GM20000 (cell line): Measurements from ENCODE around the gene POU2F3.

Experiments
- DNase-seq: peaks from one replicate; pipeline ENCODE4 v3.0.0; 2012; ENCODE audit warnings: low spot score
- CTCF ChIP-seq: IDR thresholded peaks from 2 replicates; pipeline ENCODE4 v1.5.1; 2012; ENCODE audit warnings: mild to moderate bottlenecking, control low read depth; ENCODE audit errors: extremely low read depth, missing control alignments

The POU2F3 gene

GRCh38 chr11:120342678-120343077 is 102.7 kb downstream of the POU2F3 start:
- DNase-seq = no peak
- TF ChIP-seq CTCF = no peak

GRCh38 chr11:120343429-120343828 is 103.5 kb downstream of the POU2F3 start:
- TF ChIP-seq CTCF = no peak
- peak; percentile 75 for DNase-seq

- no peak for TF ChIP-seq CTCF
- peak; percentile 57 for DNase-seq
Measured at GRCh38 chr11:120344302-120345004, 104.5 kb downstream of the POU2F3 start.

GRCh38 chr11:120346233-120346632 is 106.3 kb downstream of the POU2F3 start:
- no peak for TF ChIP-seq CTCF
- no peak for DNase-seq

- DNase-seq = no peak
- TF ChIP-seq CTCF = no peak
Measured at GRCh38 chr11:120350637-120351036, 110.7 kb downstream of the POU2F3 start.

GRCh38 chr11:120352405-120352804 is 112.5 kb downstream of the POU2F3 start:
- no peak for TF ChIP-seq CTCF
- DNase-seq = no peak

GRCh38 chr11:120354068-120354467 is 114.1 kb downstream of the POU2F3 start:
- no peak for DNase-seq
- no peak for TF ChIP-seq CTCF
